ENCODE data around the gene PHF5A. TPM values are rescaled to one million over a fixed set of nuclear protein-coding genes. Genes with fewer than 3 reads are reported as not detected.

PHF5A gene
- total RNA-seq, 1 experiment from 2014 or later: 85.5 TPM

- H3K27ac ChIP-seq (ENCODE audit: low read depth, low read length, poor library complexity, severe bottlenecking): no peak overlapping the region
- BruUV-seq (replicated peaks): no TSS peak
- ChIA-PET POLR2A (ENCODE audit: low non-redundant PET) (no interaction called here), CTCF (no interaction called here)
- peaks cover 11% of the 10 kb centered on the region for H3K36me3 ChIP-seq (ENCODE audit: insufficient read depth, low read length, poor library complexity, severe bottlenecking)
- no peaks in the 10 kb centered on the region for H3K4me1 ChIP-seq (ENCODE audit: insufficient read depth, low read length, poor library complexity, severe bottlenecking)
- TF ChIP-seq EZH2 (IDR thresholded peaks at IDR 0.05; ENCODE audit: borderline replicate concordance, low read depth, low read length, poor library complexity, severe bottlenecking) (no peak), CTCF (conservative IDR thresholded peaks at IDR 0.05; ENCODE audit: low read depth, low read length) (no peak)
- no peak overlapping the region for H3K4me3 ChIP-seq (ENCODE audit: low read depth, low read length, poor library complexity, severe bottlenecking)
- no peaks in the 10 kb centered on the region for H3K9me3 ChIP-seq (ENCODE audit: low read depth, low read length, poor library complexity, severe bottlenecking)
- no peaks in the 10 kb centered on the region for H3K27me3 ChIP-seq (replicated peaks; ENCODE audit: insufficient read depth, low read depth, low read length, poor library complexity)
- DNase-seq (ENCODE audit: low spot score): no peak
- intact Hi-C loops (cut with micrococcal nuclease; ENCODE audit: unreplicated experiment): no loop called here
Observed at GRCh38 chr22:41505511-41506220, 37.2 kb upstream of the PHF5A start.

GRCh38 chr22:41504816-41505215, 36.3 kb upstream of the PHF5A start:
- no TSS peak for BruUV-seq (replicated peaks)
- DNase-seq (ENCODE audit: low spot score): no peak
- Histone ChIP-seq H3K27ac (ENCODE audit: low read depth, low read length, poor library complexity, severe bottlenecking) (no peak overlapping the region), H3K36me3 (ENCODE audit: insufficient read depth, low read length, poor library complexity, severe bottlenecking) (peaks cover 13% of the 10 kb centered on the region), H3K9me3 (ENCODE audit: low read depth, low read length, poor library complexity, severe bottlenecking) (no peaks in the 10 kb centered on the region), H3K4me1 (ENCODE audit: insufficient read depth, low read length, poor library complexity, severe bottlenecking) (no peaks in the 10 kb centered on the region), H3K27me3 (replicated peaks; ENCODE audit: insufficient read depth, low read depth, low read length, poor library complexity) (no peaks in the 10 kb centered on the region), H3K4me3 (ENCODE audit: low read depth, low read length, poor library complexity, severe bottlenecking) (no peak overlapping the region)
- ChIA-PET POLR2A (ENCODE audit: low non-redundant PET) (interaction anchor here (0.7 kb wide), 1 partner anchor 37 kb away, joined by 4 read pairs; no protein-coding TSS in a partner anchor), CTCF (no interaction called here)
- TF ChIP-seq CTCF (conservative IDR thresholded peaks at IDR 0.05; ENCODE audit: low read depth, low read length): no peak
- no peak for TF ChIP-seq EZH2 (IDR thresholded peaks at IDR 0.05; ENCODE audit: borderline replicate concordance, low read depth, low read length, poor library complexity, severe bottlenecking)
- intact Hi-C loops (cut with micrococcal nuclease; ENCODE audit: unreplicated experiment): no loop called here

- intact Hi-C loops (cut with micrococcal nuclease; ENCODE audit: unreplicated experiment): no loop called here
- Histone ChIP-seq H3K4me3 (ENCODE audit: low read depth, low read length, poor library complexity, severe bottlenecking) (no peak overlapping the region), H3K27ac (ENCODE audit: low read depth, low read length, poor library complexity, severe bottlenecking) (no peak overlapping the region), H3K9me3 (ENCODE audit: low read depth, low read length, poor library complexity, severe bottlenecking) (no peaks in the 10 kb centered on the region), H3K27me3 (replicated peaks; ENCODE audit: insufficient read depth, low read depth, low read length, poor library complexity) (no peaks in the 10 kb centered on the region), H3K36me3 (ENCODE audit: insufficient read depth, low read length, poor library complexity, severe bottlenecking) (peaks cover 17% of the 10 kb centered on the region), H3K4me1 (ENCODE audit: insufficient read depth, low read length, poor library complexity, severe bottlenecking) (no peaks in the 10 kb centered on the region)
- no TSS peak for BruUV-seq (replicated peaks)
- peak; percentile 69 for DNase-seq (ENCODE audit: low spot score)
- CTCF ChIA-PET: no interaction called here
- TF ChIP-seq CTCF (conservative IDR thresholded peaks at IDR 0.05; ENCODE audit: low read depth, low read length): no peak
- no peak for TF ChIP-seq EZH2 (IDR thresholded peaks at IDR 0.05; ENCODE audit: borderline replicate concordance, low read depth, low read length, poor library complexity, severe bottlenecking)
- POLR2A ChIA-PET (ENCODE audit: low non-redundant PET): interaction anchor here (0.7 kb wide), 1 partner anchor 36 kb away, joined by 4 read pairs; no protein-coding TSS in a partner anchor
Observed at GRCh38 chr22:41504397-41504796, 35.9 kb upstream of the PHF5A start.

All from A673 (cell line).